ENCODE data around the gene STK24.

The STK24 gene

GRCh38 chr13:98525456-98526181 is 51.3 kb downstream of the STK24 start:
- ChIA-PET CTCF (interaction anchor here (0.8 kb wide), 1 partner anchor 16 kb away, joined by 3 read pairs; no protein-coding TSS in a partner anchor), POLR2A (no interaction called here)
- no peak for TF ChIP-seq CTCF (IDR thresholded peaks at IDR 0.05; ENCODE audit: insufficient read depth, low read length, missing control alignments)
- no peak for DNase-seq (ENCODE audit: low read depth, low spot score)
- H3K4me3 ChIP-seq (ENCODE audit: low read depth, low read length) = no peak overlapping the region

GRCh38 chr13:98524793-98525192 is 52.1 kb downstream of the STK24 start:
- TF ChIP-seq CTCF (IDR thresholded peaks at IDR 0.05; ENCODE audit: insufficient read depth, low read length, missing control alignments) = no peak
- H3K4me3 ChIP-seq (ENCODE audit: low read depth, low read length) = no peak overlapping the region
- DNase-seq (ENCODE audit: low read depth, low spot score) = no peak
- CTCF ChIA-PET = no interaction called here
- POLR2A ChIA-PET = no interaction called here

DNA sequence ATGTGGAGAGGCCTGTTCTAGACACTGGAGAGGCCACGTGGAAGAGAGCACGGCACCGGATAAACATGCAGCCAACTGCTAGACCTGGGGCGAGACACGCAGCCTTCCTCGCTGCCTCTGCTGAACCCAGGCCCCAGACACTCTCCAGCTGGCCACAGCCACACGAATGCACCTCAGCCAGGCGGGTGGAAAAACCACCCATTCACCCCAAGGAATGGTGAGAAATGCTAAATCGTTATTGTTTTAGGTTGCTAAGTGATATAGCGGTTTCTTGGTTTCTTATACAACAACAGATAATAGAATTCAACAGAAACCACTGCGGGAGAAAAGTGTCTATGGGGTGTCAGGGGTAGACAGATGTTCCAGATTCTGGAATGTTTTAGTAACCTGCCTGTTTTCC is 52.5 kb downstream of the STK24 start:
- no peak for DNase-seq (ENCODE audit: low read depth, low spot score)
- CTCF ChIA-PET = no interaction called here
- POLR2A ChIA-PET = no interaction called here
- TF ChIP-seq CTCF (IDR thresholded peaks at IDR 0.05; ENCODE audit: insufficient read depth, low read length, missing control alignments) = no peak
- H3K4me3 ChIP-seq (ENCODE audit: low read depth, low read length) = no peak overlapping the region

GRCh38 chr13:98523455-98524102 is 53.3 kb downstream of the STK24 start:
- TF ChIP-seq CTCF (IDR thresholded peaks at IDR 0.05; ENCODE audit: insufficient read depth, low read length, missing control alignments) = no peak
- H3K4me3 ChIP-seq (ENCODE audit: low read depth, low read length) = no peak overlapping the region
- ChIA-PET POLR2A (no interaction called here), CTCF (no interaction called here)
- no peak for DNase-seq (ENCODE audit: low read depth, low spot score)

DNA sequence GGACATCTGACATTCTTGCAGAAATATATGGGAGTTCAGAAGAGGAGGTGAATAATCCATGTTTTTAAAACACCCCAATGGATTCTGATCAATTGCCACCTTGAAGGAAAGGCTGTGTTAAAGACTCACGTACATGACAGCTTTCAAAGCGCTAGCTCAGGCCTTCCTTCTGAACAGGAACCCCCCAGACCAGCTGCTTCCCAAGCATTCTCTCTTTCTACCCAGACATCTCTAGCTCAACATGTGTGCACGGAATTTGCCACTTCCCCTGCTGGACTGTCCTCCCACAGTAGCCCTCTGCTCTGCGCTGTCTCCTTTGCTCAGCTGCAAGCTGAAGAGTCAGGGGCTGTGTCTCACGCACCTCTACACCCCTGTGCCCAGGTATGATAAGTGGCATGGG is 54.5 kb downstream of the STK24 start:
- ChIA-PET POLR2A (interaction anchor here (0.6 kb wide), 1 partner anchor 55 kb away, joined by 3 read pairs; the partner anchor contains the start of gene STK24), CTCF (no interaction called here)
- DNase-seq (ENCODE audit: low read depth, low spot score) = no peak
- H3K4me3 ChIP-seq (ENCODE audit: low read depth, low read length) = no peak overlapping the region
- TF ChIP-seq CTCF (IDR thresholded peaks at IDR 0.05; ENCODE audit: insufficient read depth, low read length, missing control alignments) = no peak

DNA sequence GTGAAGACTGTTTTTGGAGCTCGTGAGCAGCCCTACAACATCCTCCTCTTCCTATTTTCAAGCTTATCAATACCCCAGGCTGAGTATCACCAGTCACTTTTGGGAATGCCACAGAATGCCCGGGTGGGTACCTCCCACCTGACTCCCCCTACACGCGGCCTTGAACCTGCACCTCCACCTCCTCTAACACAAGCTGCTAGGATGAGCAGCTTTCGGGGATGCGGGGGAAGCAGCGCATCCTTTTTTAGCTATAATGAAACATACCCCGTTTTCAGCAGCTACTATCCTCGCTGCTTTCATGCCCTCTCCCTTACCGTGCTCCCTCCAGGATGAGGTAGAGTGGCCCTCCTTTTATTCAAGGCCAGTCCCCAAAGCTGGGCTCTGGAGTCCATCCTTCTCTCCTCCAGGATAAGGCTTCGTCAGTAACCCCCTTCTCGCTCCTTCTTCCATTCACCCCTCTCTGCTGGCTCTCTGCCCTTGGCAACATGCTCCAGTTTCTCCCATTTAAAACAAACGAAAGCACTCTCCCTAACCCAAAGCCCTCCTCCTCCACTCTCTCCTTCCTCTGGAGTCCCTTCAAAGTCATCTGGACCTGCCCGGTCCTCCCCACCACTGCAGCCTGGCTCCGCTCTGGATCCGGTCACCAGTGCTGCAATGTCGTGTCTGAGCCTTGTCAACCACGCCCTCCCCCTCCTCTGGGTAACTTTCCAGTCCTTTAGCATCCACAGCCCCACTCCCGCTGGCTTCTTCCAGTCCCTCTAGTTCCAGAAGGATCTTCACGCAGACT is 55.3 kb downstream of the STK24 start:
- CTCF ChIA-PET = no interaction called here
- POLR2A ChIA-PET = no interaction called here
- TF ChIP-seq CTCF (IDR thresholded peaks at IDR 0.05; ENCODE audit: insufficient read depth, low read length, missing control alignments) = no peak
- no peak overlapping the region for H3K4me3 ChIP-seq (ENCODE audit: low read depth, low read length)
- DNase-seq (ENCODE audit: low read depth, low spot score) = no peak
